SK-N-SH (cell line): ENCODE data around the gene DNAH7.

Experiments used
- CTCF ChIP-seq: fragments of 200-600 bp; sonication (generic); IDR thresholded peaks from 2 replicates; pipeline ENCODE4 v1.6.1; 2017; ENCODE audit warnings: antibody characterized with exemption, mild to moderate bottlenecking, moderate library complexity
- FOSL2 ChIP-seq: IDR thresholded peaks from 2 replicates; pipeline ENCODE4 v1.4.0; 2012; ENCODE audit warnings: low read depth, mild to moderate bottlenecking, moderate library complexity, borderline replicate concordance
- GATA2 ChIP-seq: sonication (generic); formaldehyde crosslinking; IDR thresholded peaks from 2 replicates; pipeline ENCODE4 v1.5.0; 2020; ENCODE audit warnings: mild to moderate bottlenecking, missing genetic modification reagents
- MAX ChIP-seq: IDR thresholded peaks from 2 replicates; pipeline ENCODE4 v1.4.0; 2012; ENCODE audit warnings: low read depth
- NFIC ChIP-seq: IDR thresholded peaks from 2 replicates; pipeline ENCODE4 v1.4.0; 2012; ENCODE audit warnings: borderline replicate concordance
- TAF1 ChIP-seq: IDR thresholded peaks from 2 replicates; pipeline ENCODE4 v1.6.1; 2012; ENCODE audit warnings: low read depth, mild to moderate bottlenecking, low read length, moderate library complexity, borderline replicate concordance
- YY1 ChIP-seq: IDR thresholded peaks from 2 replicates; pipeline ENCODE4 v1.4.0; 2012; ENCODE audit warnings: low read depth, mild to moderate bottlenecking

- TF ChIP-seq CTCF (no peak), NFIC (peak; percentile 7; the same call in 1 of the 2 replicates), TAF1 (no peak), FOSL2 (no peak), YY1 (no peak), MAX (no peak), GATA2 (CRISPR knock-in tag) (no peak)
Measured at GRCh38 chr2:196088203-196088602, 19.6 kb upstream of the DNAH7 start.
